Activated effector memory CD4-positive, alpha-beta T cell treated with Interleukin-2 at 50 U/mL for 16 hours (primary cell): Measurements from ENCODE around the gene GGA2.
"Not testable (repeated sequence)": the region's sequence is repeated elsewhere in the genome, so short reads cannot be mapped to it uniquely, and the experiment has no call there.

Experiments
- DNase-seq: peaks from one replicate; pipeline ENCODE4 v3.0.0-alpha.2; 2020

The GGA2 gene

GRCh38 chr16:23502466-23502865 is 7.8 kb downstream of the GGA2 start:
- no peak for DNase-seq

DNA sequence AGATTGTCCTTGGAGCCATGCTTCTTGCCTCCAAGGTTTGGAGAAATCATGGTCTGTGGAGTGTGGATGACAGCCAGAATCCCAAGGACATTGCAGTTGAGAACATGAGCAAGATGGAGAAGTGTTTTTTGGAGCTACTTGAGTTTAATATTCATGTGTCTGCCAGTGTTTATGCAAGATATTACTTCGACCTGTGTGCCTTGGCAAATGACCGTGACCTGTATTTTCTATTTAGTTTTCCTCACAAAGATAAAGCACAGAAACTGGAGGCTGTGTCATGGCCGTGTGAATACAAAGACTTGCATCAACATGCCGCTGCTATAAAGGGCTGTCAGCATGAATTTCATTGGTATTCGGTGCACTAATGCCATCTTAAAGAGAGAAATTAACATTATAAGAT is 9.0 kb downstream of the GGA2 start:
- no peak for DNase-seq

DNA sequence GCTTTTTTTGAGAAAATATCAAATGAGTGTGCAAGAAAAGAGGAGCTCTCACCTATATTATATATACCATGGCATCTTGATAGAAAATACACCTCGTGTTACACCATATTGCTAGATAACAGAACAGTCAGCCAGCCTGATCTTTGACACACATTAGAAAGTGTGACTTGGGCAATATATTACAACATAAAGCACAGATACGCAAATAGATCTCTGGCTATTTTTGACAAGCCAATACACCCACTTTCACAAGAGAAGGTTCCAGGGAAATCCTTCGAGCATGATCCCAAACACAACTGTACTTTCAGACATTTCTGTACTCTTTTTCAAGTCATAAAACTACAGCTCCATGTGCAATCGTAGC is 9.4 kb downstream of the GGA2 start:
- no peak for DNase-seq

DNA sequence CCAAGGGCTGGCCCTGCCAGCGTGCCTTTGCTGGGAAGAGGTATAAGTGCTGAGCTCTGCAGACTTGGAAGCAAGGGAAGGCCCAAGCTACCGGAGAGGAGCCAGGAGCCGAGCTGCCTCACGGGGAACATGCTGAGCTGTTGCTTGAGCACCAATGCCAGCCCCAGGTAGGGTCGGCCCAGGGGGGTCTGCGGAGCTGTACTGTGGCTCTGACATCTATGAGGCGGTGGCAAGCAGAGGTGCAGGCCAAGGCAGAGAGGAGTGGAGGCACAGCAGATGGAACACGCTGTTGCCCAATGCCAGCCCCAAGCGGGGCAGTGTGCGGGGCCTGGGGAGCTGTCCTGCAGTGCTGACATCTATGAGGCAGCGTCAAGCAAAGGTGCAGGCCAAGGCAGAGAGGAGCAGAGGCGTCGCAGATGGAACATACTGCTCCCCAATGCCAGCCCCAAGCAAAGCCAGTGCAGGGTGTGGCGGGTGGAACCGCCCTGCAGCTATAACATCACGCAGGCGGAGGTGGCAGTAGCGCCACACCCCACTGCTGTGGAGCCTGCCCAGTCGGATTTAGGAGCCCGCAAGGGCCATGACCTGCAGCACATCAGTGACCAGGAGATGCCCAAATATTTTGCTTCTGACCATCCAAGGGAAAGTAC is 10.0 kb downstream of the GGA2 start:
- DNase-seq = no peak

- no peak for DNase-seq
These were observed 10.5 kb downstream of the GGA2 start for GRCh38 chr16:23499801-23500200.

GRCh38 chr16:23498863-23499262 is 11.4 kb downstream of the GGA2 start:
- no peak for DNase-seq

- DNase-seq = no peak
These were observed 12.8 kb downstream of the GGA2 start for GRCh38 chr16:23497543-23497868.

DNA sequence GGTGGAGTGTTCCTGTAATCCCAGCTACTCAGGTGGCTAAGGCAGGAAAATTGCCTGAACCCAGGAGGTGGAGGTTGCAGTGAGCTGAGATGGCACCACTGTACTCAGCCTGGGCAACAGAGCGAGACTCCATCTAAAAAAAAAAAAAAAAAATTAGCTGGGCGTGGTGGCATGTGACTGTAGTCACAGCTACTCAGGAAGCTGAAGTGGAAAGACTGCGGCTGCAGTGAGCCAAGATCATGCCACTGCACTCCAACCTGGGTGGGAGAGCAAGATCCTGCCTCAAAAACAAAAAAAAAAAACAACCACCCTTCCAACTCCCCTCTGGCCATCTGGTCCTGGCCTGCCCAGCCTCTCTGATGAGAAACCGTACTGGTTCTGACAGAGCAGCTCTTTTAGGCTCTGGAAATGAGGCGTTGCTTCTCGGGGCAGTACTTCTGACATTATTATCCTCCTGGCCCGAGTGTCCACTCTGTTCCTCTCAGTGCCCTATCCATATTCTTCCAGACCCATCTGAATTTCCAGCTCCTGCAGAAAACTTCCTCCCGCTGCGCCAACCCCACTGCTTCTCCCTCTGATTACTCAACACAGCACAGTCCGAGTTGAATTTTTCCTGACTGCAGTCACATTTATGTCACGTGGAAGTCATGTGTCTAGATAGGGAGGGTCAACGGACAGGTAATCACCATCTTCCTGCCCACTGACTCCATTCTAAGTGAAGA is 13.3 kb downstream of the GGA2 start:
- DNase-seq = no peak

DNA sequence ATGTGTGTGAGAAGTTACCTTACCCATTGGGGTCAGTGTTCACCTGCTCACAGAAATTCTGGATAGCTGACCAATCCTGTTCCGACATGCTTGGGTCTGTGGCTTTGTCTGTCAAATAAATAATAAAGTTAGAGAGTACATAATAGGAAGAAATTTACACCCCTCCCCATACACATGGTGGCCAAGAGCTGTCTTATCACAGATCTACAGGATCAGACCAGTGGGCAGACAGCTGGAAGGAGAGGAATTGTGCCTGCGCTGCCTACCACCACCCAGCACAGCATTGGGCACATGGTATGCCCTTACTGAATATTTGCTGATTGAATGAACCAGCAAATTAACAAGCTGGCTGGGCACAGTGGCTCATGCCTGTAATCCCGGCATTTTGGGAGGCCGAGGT is 14.6 kb downstream of the GGA2 start:
- no peak for DNase-seq

DNA sequence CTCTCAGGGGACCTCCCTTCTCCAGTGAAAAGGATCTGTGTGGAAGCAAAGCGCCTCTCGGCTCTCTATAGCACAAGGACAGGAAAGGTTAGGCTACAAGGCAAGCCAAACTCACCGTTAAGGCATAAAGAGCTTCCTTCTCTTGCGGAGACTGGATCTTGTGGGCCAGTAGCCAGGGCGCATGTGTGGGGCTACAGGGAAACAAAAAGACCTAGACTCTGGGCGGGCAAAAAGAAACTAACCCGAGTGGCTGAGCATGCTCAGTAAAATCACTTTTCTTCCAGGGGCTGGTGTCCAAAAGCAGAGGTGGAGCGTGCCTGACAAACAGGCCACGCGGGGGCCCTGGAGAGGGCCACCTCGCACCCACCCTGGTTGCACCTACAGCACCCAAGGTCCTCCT is 16.1 kb downstream of the GGA2 start:
- no peak for DNase-seq

DNA sequence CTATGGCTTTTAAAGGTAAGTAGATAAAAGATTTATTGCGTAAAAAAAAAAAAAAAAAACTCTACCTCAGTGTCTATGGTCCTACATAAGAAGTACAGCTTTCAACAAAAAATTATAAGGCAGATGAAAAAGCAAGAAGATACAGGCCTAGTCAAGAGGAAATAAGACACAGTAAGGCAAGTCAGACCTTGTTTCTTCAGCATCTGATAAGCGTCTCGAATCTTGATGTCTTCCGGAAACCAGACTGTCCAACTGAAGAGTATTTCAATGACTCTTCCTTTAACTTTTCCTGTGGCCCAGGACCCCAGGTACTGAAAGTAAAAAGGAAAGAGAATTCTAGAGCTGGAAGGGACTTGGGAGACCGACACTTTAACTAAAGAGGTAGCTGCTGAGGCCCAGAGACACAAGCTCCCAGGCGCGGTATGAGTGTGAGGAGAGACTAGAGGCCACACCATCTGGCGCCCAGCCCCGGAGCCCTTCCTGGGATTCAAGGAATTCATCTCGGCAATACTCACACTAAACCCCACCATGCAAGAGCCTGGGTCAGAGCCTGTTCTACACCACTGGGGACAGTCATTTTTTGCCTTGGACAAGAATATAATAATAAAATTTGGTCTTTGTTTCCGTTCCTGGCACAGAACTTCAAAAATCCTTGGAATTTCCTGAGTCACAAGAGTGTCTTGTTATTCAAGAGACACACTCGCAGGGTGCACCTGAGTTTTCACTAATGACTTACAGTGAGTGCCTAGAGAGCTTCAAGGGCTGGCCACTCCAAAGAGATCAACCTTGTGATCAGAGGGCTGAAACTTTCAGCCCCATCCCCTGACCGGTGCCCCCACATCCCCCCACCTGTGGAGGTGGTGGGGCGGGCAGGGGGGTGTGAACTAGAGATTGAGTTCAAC is 18.6 kb downstream of the GGA2 start:
- no peak for DNase-seq

GRCh38 chr16:23486480-23486879 is 23.8 kb downstream of the GGA2 start:
- no peak for DNase-seq

DNA sequence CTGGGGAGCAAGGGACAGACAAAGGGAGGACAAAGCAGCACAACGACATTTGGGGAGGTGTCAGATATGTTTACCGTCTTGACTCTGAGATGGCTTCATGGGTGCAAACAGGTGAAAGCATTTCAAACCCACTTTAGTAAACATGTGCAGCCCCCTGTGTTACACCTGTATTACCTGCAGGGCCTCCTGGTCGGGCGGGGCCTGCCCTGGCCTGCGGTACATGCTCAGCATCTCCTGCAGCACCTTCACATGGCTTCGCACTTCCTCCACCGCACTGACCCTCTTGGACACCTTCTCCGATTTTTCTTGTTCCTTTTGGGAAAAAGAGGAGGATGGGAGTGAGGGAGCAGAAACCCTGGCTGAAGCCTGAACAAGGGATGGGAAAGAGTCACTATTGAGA is 24.5 kb downstream of the GGA2 start:
- no peak for DNase-seq

DNA sequence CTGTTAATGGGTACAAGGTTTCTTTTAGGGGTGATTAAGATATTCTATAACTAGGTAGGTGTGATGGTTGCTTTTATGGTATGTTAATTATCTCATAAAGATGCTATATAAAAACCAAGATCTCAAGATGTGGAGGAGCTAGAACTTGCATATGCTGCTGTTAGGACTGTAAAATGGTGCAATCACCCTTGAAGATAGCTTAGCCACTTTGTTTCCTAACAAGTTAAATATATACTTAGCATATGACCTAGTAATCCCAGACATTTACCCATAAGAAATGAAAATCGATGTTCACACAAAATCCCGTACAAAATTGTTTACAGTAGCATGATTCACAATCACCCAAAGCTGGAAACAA is 25.1 kb downstream of the GGA2 start:
- no peak for DNase-seq

DNA sequence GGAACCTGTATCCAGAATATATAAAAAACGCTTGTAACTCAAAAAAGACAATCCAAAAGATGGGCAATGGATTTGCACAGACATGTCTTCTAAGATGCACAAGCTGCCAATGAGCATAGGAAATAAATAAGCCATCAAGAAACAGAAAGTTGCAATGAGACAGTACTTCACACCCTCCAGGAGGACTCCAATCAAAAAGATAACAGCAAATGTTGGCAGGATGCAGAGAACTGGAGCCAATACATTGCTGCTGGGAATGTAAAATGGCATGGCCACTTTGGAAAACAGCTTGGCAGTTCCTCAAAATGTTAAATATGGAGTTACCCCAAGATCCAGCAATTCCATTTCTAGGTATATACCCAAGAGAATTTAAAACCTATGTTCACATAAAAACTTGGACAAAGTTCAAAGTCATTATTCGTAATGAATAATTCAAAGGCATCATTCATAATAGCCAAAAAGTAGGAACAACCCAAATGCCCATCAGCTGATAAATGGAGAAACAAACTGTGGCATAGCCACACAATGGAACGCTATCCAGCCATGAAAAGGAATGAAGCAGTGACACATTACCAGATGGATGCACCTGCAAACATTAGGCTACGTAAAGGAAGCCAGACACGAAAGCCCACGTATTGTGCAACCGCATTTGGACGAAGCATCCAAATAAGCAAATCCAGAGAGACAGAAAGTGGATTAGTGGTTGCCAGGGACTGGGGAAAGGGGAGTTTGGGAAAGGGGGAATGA is 25.6 kb downstream of the GGA2 start:
- no peak for DNase-seq

DNA sequence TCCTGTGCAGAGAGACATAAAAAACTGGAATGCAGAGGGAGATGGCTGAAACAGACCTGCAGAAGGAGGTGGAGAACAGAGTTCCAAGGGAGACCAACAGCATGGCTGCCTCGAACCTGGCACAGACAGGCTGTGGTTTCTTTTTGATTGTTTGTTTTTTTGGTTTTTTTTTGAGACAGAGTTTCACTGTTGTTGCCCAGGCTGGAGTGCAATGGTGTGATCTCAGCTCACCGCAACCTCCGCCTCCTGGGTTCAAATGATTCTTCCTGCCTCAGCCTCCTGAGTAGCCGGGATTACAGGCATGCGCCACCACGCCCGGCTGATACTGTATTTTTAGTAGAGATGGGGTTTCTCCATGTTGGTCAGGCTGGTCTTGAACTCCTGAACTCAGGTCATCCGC is 26.8 kb downstream of the GGA2 start:
- DNase-seq = not testable (repeated sequence)

DNA sequence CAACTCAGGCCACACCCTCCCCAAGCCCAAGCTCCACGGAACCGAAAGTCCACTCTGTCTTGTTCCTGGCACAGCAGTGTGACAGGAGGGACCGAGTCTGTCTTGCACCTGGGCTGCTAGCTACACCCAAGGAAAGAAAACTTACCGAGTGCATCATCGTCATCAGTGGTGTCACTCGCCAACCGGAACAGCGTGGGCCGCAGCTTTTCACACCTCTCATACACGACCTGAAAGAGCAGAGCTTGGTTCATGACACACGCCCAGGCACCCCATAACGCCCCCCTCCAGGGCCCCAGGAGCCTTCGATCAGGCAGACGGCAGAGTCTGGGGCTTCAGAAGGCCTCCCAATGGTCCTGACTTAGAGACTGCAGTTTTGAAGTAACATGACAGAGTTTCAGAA is 27.5 kb downstream of the GGA2 start:
- peak; percentile 3 for DNase-seq

- no peak for DNase-seq
These were observed 30.0 kb downstream of the GGA2 start for GRCh38 chr16:23480257-23480656.

DNA sequence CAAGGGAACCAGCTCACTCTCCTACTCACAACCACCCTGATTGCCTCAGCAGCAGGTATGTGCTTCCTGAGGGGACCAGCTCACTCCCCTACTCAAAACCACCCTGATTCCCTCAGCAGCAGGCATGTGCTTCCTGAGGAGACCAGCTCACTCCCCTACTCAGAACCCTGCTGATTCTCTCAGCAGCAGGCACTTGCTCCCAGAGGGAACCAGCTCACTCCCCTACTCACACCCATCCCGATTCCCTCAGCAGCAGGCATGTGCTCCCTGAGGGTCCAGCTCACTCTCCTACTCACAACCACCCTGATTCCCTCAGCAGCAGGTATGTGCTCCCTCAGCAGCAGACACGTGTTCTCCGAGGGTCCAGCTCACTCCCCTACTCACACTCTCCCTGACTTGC is 31.2 kb downstream of the GGA2 start:
- DNase-seq = no peak

- DNase-seq = no peak
These were observed 31.7 kb downstream of the GGA2 start for GRCh38 chr16:23478566-23478965.

DNA sequence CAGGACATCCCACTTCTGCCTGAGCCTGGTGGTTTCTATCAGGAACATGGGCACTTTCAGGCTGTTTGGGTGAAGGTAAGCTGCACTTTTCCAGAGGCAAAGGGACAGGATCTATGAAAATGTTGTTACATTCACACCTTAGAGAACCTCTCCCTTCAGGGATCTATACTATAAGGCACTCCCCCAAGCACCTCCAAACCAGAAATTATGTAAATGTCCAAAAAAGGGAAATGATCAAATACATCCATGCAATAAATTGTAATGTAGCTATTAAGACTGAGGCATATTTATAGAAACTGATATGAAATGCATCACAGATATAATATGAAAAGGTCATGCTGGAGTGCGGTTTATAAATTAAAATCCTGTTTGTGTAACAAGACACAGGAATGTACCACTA is 34.0 kb downstream of the GGA2 start:
- no peak for DNase-seq

DNA sequence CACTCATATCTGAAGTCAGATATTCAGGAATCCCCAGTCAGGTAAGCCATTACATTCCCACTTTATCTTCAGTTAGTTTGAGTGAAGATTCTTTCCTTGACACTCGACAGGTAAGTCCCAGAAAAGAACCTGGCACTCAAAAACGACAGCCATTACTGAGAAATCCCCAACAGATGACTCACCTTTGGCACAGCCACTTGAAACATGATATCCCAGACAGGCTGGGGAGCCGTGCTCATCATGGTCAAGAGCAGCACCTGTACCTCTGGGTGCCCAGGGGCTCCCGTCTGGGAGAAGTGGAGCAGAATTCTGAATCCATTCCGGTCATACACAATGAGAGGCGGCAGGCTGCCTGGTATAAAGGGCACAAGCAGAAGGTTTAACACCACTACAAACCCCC is 40.5 kb downstream of the GGA2 start:
- no peak for DNase-seq

DNA sequence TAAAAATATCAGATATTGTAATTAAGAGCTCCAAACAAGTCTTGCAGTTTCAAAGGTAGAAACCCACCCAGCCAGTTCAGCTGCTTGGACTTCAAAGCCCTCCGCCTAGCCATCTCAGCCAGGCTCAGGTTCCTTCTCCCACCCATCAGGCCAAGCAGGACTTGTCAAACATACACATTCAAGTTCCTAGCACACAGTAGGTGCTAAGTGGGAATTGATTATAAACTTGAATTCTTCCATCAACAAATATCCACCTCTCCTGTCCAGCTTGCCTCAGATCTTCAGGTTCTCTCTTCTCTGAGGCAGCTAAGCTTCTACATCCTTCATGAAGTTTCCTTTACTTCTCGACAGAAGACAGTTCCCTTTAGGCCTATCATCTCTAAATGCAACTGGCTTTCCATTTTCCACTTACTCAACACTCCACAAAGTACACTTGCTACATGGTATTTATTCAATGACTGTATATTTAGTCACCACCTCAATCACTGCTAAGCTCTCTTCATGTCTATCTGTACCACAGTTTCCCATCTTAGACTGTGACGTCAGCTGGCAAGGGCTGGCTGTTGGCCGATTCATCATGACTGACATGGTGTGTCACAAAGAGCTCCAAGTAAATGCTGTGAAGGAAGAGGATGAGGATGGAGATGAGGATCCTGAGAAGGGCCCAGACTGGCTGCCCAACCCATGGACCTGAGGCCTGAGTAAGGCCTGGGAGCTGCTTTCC is 44.0 kb downstream of the GGA2 start:
- DNase-seq = no peak
